Hepatocyte (in vitro differentiated cells): ENCODE results near the gene TBC1D30.

Source experiments
- EZH2 ChIP-seq: fragments of 200-600 bp; sonication (generic); IDR thresholded peaks from 2 replicates; pipeline ENCODE4 v1.6.1; 2016; ENCODE audit warnings: antibody characterized with exemption, mild to moderate bottlenecking, borderline replicate concordance
- EZH2phosphoT487 ChIP-seq: fragments of 200-600 bp; sonication (generic); IDR thresholded peaks from one replicate; pipeline ENCODE4 v1.6.1; 2018; ENCODE audit warnings: antibody characterized with exemption, mild to moderate bottlenecking, low read depth, moderate library complexity; ENCODE audit not compliant: unreplicated experiment, severe bottlenecking
- TF ChIP-seq, protein P1 (sequence below): fragments of 200-600 bp; sonication (generic); IDR thresholded peaks from 2 replicates; pipeline ENCODE4 v1.5.1; 2016; ENCODE audit warnings: antibody characterized with exemption, mild to moderate bottlenecking; ENCODE audit not compliant: poor library complexity

DNA sequence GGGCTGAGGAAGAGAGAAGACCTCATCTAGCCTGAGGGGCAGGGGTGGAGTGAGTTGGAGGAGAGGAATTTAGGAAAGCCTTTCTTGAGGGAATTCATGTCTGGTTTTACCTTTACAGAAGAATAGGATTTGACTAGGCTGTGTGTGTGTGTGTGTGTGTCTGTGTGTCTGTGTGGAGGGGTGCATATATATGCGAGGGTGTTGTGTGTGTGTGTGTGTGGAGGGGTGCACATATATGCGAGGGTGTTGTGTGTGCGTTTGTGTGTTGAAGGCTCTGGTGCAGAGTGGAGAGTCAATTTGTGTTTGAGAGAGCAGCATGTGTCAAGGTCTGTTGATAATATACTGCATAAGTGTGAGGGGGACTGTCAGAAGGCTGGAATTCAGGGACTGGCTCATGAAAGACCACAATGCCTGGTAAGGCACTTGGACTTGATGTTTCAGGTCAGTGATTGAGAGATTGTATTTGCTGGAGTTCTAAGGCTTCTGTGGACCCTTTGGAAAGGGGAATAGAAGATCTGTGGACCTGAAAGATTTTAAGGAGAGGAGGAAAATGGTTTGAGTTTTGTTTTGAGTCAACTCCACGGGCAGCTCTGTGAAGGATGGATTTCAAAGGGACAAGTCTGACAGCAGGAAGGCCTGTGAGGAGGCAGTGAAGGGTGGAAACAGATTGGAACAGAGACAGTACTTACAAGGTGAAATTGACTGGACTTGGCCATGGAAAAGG lies 34.6 kb downstream of the TBC1D30 start:
- TF ChIP-seq, protein P1, sequence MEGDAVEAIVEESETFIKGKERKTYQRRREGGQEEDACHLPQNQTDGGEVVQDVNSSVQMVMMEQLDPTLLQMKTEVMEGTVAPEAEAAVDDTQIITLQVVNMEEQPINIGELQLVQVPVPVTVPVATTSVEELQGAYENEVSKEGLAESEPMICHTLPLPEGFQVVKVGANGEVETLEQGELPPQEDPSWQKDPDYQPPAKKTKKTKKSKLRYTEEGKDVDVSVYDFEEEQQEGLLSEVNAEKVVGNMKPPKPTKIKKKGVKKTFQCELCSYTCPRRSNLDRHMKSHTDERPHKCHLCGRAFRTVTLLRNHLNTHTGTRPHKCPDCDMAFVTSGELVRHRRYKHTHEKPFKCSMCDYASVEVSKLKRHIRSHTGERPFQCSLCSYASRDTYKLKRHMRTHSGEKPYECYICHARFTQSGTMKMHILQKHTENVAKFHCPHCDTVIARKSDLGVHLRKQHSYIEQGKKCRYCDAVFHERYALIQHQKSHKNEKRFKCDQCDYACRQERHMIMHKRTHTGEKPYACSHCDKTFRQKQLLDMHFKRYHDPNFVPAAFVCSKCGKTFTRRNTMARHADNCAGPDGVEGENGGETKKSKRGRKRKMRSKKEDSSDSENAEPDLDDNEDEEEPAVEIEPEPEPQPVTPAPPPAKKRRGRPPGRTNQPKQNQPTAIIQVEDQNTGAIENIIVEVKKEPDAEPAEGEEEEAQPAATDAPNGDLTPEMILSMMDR, result no peak
- TF ChIP-seq EZH2 (no peak), EZH2phosphoT487 (no peak)
